Suprapubic skin (tissue), 4 donors: Measurements from ENCODE around the gene RNF166. TPM values are rescaled to one million over a fixed set of nuclear protein-coding genes. Genes with fewer than 3 reads are reported as not detected.

Experiments
- DNase-seq, 2 donors: peaks; one replicate each; pipeline ENCODE4 v3.0.0-alpha.2; 2019; ENCODE audit warnings: low spot score in 2 of 2
- H3K27ac ChIP-seq: fragments of 200-600 bp; sonication (generic); one replicate; pipeline ENCODE4 v1.5.1; 2019
- H3K27me3 ChIP-seq: fragments of 200-600 bp; sonication (generic); one replicate; pipeline ENCODE4 v1.5.1; 2019
- H3K36me3 ChIP-seq: fragments of 200-600 bp; sonication (generic); one replicate; pipeline ENCODE4 v1.5.1; 2019
- H3K4me1 ChIP-seq: fragments of 200-600 bp; sonication (generic); one replicate; pipeline ENCODE4 v1.5.1; 2019
- H3K4me3 ChIP-seq: fragments of 200-600 bp; sonication (generic); one replicate; pipeline ENCODE4 v1.5.1; 2019; ENCODE audit warnings: mild to moderate bottlenecking
- H3K9me3 ChIP-seq: fragments of 200-600 bp; sonication (generic); one replicate; pipeline ENCODE4 v1.5.1; 2019
- CTCF ChIP-seq, 2 donors: fragments of 200-600 bp in 1 of 2; fragments of 450-650 bp in 1 of 2; sonication (generic) in 1 of 2; IDR thresholded peaks; one replicate each; pipeline ENCODE4 v1.5.1; 2016 to 2019; ENCODE audit warnings: antibody characterized with exemption in 2 of 2, mild to moderate bottlenecking in 1 of 2, moderate library complexity in 1 of 2
- EP300 ChIP-seq: sonication (generic); formaldehyde crosslinking; IDR thresholded peaks from one replicate; pipeline ENCODE4 v1.6.1; 2017; ENCODE audit warnings: antibody characterized with exemption
- POLR2A ChIP-seq, 2 donors: fragments of 450-650 bp; IDR thresholded peaks; one replicate each; pipeline ENCODE4 v1.6.1; 2017; ENCODE audit warnings: antibody characterized with exemption in 2 of 2, mild to moderate bottlenecking in 2 of 2, moderate library complexity in 2 of 2
- POLR2AphosphoS5 ChIP-seq, 3 donors: sonication (generic); formaldehyde crosslinking; IDR thresholded peaks; one replicate each; pipeline ENCODE4 v1.6.1; 2017; ENCODE audit warnings: antibody characterized with exemption in 3 of 3
- WGBS: methylation state at CpG from one replicate; pipeline ENCODE4 v1.1.5; 2018; 5-methylcytosine and 5-hydroxymethylcytosine counted together
- total RNA-seq, 4 donors: library from RNA; depleted of rRNA; stranded (reverse); fragments of >200 nt; gene quantifications; one replicate each; pipeline ENCODE4 v1.1.0, GENCODE V29; 2016

Gene RNF166
- total RNA-seq, 4 donors from 2014 or later, result 12.4 to 15.8 (median 14.6) TPM

GRCh38 chr16:88695753-88696152 lies 10.5 kb downstream of the RNF166 start:
- H3K27ac ChIP-seq, result no peak overlapping the region
- no peak for DNase-seq
- 95% methylated on average over 5 of the region's 7 CpGs for WGBS
- H3K4me1 ChIP-seq, result peaks cover 16% of the 10 kb centered on the region
- no peak overlapping the region for H3K4me3 ChIP-seq
- H3K9me3 ChIP-seq, result no peaks in the 10 kb centered on the region
- peaks cover 10% of the 10 kb centered on the region for H3K27me3 ChIP-seq
- peaks cover 49% of the 10 kb centered on the region for H3K36me3 ChIP-seq
- TF ChIP-seq POLR2AphosphoS5 (IDR thresholded peaks at IDR 0.05) (no peak), EP300 (no peak), POLR2A (IDR thresholded peaks at IDR 0.05) (no peak), CTCF (IDR thresholded peaks at IDR 0.05) (no peak)

DNA sequence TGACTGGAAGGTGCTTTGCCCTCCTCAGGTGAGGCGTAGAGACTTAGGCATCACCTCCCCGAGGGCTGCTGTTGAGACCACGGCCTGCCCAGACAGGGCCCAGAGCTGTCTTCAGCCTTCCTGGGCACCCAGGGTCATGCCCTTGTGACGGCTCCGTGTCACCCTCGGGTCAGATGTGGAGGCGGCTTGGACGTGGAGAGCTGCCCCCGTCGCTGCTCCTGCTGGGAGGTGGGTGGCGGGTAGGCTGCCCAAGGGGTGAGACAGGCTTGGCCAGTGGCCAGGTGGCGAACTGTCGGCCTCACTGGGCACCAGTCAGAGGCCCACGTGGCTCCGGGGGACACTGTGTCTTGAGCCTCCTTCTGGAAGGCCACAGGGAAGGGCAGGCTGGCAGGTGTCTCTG lies 11.0 kb downstream of the RNF166 start:
- H3K4me1 ChIP-seq, result peaks cover 14% of the 10 kb centered on the region
- TF ChIP-seq POLR2A (IDR thresholded peaks at IDR 0.05) (no peak), EP300 (no peak), POLR2AphosphoS5 (IDR thresholded peaks at IDR 0.05) (no peak), CTCF (IDR thresholded peaks at IDR 0.05) (no peak)
- H3K4me3 ChIP-seq, result no peak overlapping the region
- H3K36me3 ChIP-seq, result peaks cover 47% of the 10 kb centered on the region
- DNase-seq, result no peak
- 80% methylated on average over 3 of the region's 15 CpGs for WGBS
- H3K9me3 ChIP-seq, result no peaks in the 10 kb centered on the region
- no peak overlapping the region for H3K27ac ChIP-seq
- peaks cover 16% of the 10 kb centered on the region for H3K27me3 ChIP-seq

DNA sequence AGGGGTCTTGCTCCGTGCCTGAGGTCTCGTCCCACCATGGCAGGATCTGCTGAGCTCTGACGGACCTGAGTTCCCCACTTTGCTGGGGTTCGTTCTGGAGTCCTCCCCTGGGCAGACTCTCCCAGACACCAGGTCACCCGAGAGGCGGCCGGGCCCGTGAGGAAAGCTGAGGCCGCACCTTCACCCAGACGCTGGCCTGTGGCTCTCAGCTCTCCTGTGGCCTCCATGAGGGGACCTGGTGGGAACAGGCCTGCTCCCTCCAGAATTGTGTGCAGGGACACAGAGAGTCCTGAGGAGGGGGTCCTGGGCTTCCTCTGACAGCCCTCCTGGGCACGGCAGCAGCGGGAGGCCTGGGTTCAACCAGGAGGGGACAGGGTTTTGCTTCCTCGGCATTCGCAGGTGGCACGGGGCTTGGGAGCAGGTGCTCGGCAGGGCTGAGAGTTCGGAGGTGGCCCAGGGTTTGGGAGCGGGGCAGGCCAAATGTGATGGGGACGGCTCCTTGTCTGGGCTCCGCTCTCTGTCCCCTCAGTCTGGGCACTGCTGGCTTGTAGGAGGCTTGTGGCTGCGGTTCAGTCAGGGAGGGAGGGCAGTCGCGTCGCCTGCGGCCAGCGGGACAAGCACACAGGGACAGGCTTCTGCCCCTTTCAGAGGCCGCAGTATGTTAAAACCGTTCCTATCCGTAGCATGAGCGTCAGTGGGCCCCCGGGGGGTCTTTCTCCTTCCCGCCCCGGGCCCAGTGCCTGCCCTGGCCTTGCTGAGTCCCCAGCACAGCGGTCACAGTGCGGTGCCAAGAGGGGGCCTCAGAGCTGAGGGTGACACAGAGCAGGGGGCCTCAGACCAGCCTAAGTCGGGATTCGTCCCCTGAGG lies 11.8 kb downstream of the RNF166 start:
- TF ChIP-seq CTCF (IDR thresholded peaks at IDR 0.05), result no peak
- TF ChIP-seq POLR2A (IDR thresholded peaks at IDR 0.05), result no peak
- no peak for TF ChIP-seq EP300
- TF ChIP-seq POLR2AphosphoS5 (IDR thresholded peaks at IDR 0.05), result no peak
- Histone ChIP-seq H3K9me3 (no peaks in the 10 kb centered on the region), H3K36me3 (peaks cover 39% of the 10 kb centered on the region), H3K27me3 (peaks cover 22% of the 10 kb centered on the region), H3K4me3 (no peak overlapping the region), H3K4me1 (peaks cover 9% of the 10 kb centered on the region), H3K27ac (no peak overlapping the region)
- 92% methylated on average over 30 of the region's 37 CpGs for WGBS
- no peak for DNase-seq

- DNase-seq, result no peak
- peaks cover 9% of the 10 kb centered on the region for H3K4me1 ChIP-seq
- WGBS, result 60% methylated on average over 9 of the region's 39 CpGs
- H3K4me3 ChIP-seq, result no peak overlapping the region
- peaks cover 31% of the 10 kb centered on the region for H3K36me3 ChIP-seq
- H3K9me3 ChIP-seq, result no peaks in the 10 kb centered on the region
- H3K27me3 ChIP-seq, result peaks cover 28% of the 10 kb centered on the region
- TF ChIP-seq CTCF (IDR thresholded peaks at IDR 0.05) (no peak), POLR2A (IDR thresholded peaks at IDR 0.05) (no peak), EP300 (no peak), POLR2AphosphoS5 (IDR thresholded peaks at IDR 0.05) (no peak)
- no peak overlapping the region for H3K27ac ChIP-seq
Measured at GRCh38 chr16:88693420-88694177, 12.6 kb downstream of the RNF166 start.

DNA sequence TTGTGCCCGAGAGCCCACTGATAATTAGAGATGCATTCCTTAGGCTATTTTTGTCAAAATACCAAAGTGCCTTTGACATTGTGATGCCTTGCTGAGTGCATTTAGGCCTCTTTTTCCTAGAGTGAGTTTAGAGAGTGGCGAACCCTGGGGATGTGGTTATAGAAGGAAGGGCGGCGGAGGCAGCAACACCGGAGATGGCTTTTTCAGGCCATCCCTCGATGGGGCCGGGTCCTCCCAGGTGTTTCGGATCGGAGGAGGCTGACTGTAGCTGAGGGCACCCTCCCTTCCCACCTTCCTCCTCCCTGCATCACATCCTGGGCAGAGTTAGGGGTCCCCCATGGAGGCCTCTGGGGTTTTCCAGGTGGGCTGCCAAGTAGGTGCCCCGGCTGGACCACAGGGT lies 13.3 kb downstream of the RNF166 start:
- WGBS, result 49% methylated on average over 10 of the region's 10 CpGs
- Histone ChIP-seq H3K4me3 (no peak overlapping the region), H3K36me3 (peaks cover 23% of the 10 kb centered on the region), H3K27me3 (peaks cover 35% of the 10 kb centered on the region), H3K9me3 (no peaks in the 10 kb centered on the region), H3K27ac (no peak overlapping the region), H3K4me1 (peaks cover 13% of the 10 kb centered on the region)
- TF ChIP-seq CTCF (IDR thresholded peaks at IDR 0.05), result no peak
- no peak for DNase-seq
